Measurements from ENCODE around the gene PLXNA2. TPM values are rescaled to one million over a fixed set of nuclear protein-coding genes. Genes with fewer than 3 reads are reported as not detected.

PLXNA2 gene
- total RNA-seq, 6 experiments from 2014 or later, result 20.9 to 29.9 (median 28.1) TPM

- peaks cover 32% of the 10 kb centered on the region for H3K27me3 Mint-ChIP-seq (ENCODE audit: insufficient read depth)
- no peaks in the 10 kb centered on the region for H3K9me3 Mint-ChIP-seq
- H3K36me3 Mint-ChIP-seq (ENCODE audit: low read depth), result no peaks in the 10 kb centered on the region
- no peak overlapping the region for H3K4me3 Mint-ChIP-seq
- no peaks in the 10 kb centered on the region for H3K4me1 Mint-ChIP-seq (ENCODE audit: low read depth)
- no peak overlapping the region for H3K27ac Mint-ChIP-seq
- DNase-seq, result no peak
- no peak for TF ChIP-seq CTCF (IDR thresholded peaks at IDR 0.05)
Observed at GRCh38 chr1:208288495-208288894, 44.3 kb upstream of the PLXNA2 start.

- H3K27me3 Mint-ChIP-seq (ENCODE audit: insufficient read depth), result peaks cover 25% of the 10 kb centered on the region
- H3K27ac Mint-ChIP-seq, result no peak overlapping the region
- TF ChIP-seq CTCF (IDR thresholded peaks at IDR 0.05), result no peak
- DNase-seq, result no peak
- no peaks in the 10 kb centered on the region for H3K4me1 Mint-ChIP-seq (ENCODE audit: low read depth)
- H3K9me3 Mint-ChIP-seq, result no peaks in the 10 kb centered on the region
- H3K4me3 Mint-ChIP-seq, result no peak overlapping the region
- H3K36me3 Mint-ChIP-seq (ENCODE audit: low read depth), result no peaks in the 10 kb centered on the region
Observed at GRCh38 chr1:208280681-208281450, 36.7 kb upstream of the PLXNA2 start.

- TF ChIP-seq CTCF (IDR thresholded peaks at IDR 0.05), result no peak
- Mint-ChIP-seq H3K36me3 (ENCODE audit: low read depth) (no peaks in the 10 kb centered on the region), H3K27ac (no peak overlapping the region), H3K4me3 (no peak overlapping the region), H3K9me3 (no peaks in the 10 kb centered on the region), H3K27me3 (ENCODE audit: insufficient read depth) (peaks cover 27% of the 10 kb centered on the region), H3K4me1 (ENCODE audit: low read depth) (no peaks in the 10 kb centered on the region)
- DNase-seq, result no peak
Observed at GRCh38 chr1:208279826-208280588, 35.8 kb upstream of the PLXNA2 start.

GRCh38 chr1:208278638-208279037 is 34.5 kb upstream of the PLXNA2 start:
- no peak overlapping the region for H3K27ac Mint-ChIP-seq
- no peaks in the 10 kb centered on the region for H3K4me1 Mint-ChIP-seq (ENCODE audit: low read depth)

More at GRCh38 chr1:208278638-208279037, 34.5 kb upstream of the PLXNA2 start:
- TF ChIP-seq CTCF (IDR thresholded peaks at IDR 0.05), result no peak
- H3K4me3 Mint-ChIP-seq, result no peak overlapping the region
- peaks cover 38% of the 10 kb centered on the region for H3K27me3 Mint-ChIP-seq (ENCODE audit: insufficient read depth)
- no peak for DNase-seq
- H3K9me3 Mint-ChIP-seq, result no peaks in the 10 kb centered on the region
- H3K36me3 Mint-ChIP-seq (ENCODE audit: low read depth), result no peaks in the 10 kb centered on the region
